COLO829 (cell line): ENCODE data around the gene BAHCC1.

Experiments
- DNase-seq: peaks from one replicate; pipeline ENCODE4 v3.0.0; 2012; ENCODE audit warnings: low spot score

The BAHCC1 gene

DNA sequence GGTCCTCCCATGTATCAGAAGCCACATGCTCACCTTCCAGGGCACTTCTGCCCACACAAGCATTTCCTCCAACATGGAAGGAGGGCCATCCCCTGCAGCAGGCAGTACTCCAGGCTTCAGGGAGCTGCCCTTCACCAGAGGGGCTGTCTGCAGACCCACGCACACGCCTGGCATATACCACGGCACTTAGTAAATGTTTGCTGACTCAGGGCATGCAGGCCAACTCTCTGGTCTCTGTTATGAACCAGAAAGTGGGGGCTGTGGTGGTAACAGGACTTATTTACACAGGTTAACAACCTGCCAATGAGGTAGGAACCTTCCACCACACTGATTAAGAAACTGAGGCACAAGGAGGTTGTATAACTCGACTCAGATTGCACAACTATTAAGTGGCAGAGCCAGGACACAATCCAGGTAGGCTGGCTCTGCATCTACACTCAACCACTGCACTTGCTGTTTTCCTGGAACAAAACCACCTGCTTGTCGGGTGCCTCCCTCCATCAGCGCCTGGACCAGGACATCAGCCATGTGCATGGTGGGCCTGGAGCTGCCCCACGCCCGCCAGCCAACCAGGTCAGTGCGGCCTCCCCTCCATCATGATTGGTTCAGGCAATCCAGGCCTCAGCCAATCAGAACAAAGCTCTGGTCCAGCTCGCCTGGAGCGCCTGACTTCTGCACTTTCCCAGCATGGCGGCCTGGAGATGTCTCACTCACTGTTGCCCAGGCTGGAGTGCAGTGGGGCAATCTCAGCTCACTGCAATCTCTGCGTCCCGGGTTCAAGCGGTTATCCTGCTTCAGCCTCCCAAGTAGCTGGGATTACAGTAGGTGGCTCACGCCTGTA is 98.2 kb downstream of the BAHCC1 start:
- DNase-seq = no peak

DNA sequence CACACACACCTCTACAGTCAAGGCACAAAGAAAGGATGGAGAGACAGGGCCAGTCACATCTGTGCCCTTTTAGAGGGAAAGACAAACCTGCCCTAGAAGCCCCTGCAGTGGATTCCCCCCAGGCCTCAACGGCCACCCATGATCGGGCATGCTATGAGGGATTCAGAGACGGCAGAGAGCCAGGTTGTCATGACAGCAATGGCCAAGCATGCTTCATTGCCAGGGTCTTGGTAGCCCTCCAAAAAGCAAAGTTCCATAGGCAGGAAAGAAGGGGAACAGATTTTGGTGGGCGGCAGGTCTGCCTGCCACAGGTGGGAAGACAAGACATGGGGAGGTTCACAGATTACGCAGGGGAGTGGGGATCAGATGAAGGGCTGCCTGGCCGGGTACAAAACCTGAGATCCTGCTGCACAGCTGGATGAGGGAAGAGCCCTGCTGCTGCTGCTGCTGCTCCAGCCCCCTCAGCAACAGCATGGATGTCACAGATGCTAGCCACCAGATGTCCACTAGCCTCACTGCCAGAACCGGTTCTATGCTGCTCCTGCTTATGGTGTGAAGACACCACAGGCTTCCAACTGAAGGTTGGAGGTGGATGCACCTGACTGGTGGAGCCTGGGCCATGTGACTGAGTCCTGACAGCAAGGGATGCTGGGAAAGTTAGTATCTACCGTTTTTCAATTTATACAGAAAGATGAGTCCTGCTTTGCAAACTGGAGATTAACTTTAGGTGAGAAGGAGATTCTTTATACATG is 99.5 kb downstream of the BAHCC1 start:
- no peak for DNase-seq

DNA sequence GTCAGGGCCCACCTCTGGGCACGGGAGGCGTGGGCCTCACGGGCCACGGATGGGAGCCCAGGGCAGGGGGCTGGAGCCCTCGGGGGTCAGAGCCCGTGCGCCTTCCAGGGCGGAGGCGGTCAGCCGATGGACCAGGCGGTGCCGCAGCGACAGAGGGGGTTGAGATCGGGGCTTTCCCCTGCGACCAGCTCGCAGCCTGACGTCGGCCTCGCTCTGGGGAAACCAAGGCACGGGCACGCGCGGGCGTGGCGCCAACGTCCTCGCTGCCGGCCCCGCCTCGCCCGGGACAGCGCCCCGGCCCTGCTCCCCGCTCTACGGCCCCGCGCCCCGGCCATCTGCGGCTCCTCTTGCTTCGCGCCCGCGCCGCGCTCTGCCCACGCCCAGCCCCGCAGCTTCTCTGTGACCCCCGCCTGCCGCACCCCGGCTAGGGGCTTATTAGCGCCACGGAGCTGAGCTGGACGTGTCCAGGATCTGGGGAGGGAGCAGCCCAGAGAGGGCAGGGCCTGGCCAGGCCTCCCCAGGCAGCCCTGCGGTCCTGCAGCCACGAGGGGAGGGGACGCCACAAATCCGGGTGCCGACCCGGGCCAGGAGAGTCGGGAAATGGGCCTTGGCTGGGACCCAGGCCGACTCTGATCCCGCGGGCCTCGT is 103.8 kb downstream of the BAHCC1 start:
- DNase-seq = no peak

DNA sequence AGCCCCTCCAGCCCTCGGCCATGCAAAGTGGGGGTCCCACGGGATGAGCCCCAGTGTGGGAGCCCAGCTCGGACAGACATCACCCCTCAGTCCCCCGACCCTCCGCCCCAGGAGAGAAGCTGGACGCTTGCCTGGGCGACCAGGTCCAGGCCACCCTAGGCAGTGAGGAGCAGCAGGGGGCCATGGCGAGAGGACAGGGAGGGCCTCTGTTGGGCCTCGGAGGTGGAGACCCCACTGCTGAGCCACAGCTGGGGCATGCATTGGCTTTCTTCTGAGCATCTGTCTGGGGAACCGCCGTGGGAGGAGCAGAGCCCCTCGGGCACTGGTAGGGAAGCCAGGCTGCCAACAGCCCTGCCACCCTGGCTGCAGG is 104.3 kb downstream of the BAHCC1 start:
- DNase-seq = no peak

DNA sequence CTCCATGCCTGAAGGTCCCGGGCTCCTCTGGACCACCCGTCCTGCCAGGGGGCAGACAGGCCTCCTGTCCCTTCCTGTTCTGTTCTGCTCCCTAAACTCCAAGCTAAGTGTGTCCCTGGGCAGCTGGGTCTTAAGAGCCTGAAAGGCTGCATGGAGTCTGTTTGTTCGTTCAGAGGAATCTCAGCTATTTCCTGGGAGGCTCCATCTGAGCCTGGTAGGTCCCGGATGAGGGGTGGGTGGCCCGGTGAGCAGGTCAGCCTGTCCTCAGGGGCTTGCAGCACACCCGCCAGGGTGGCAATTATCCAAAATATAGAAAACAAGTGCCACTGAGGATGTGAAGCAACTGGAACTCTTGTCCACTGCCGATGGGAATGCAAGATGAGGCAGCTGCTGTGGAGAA is 104.8 kb downstream of the BAHCC1 start:
- no peak for DNase-seq

DNA sequence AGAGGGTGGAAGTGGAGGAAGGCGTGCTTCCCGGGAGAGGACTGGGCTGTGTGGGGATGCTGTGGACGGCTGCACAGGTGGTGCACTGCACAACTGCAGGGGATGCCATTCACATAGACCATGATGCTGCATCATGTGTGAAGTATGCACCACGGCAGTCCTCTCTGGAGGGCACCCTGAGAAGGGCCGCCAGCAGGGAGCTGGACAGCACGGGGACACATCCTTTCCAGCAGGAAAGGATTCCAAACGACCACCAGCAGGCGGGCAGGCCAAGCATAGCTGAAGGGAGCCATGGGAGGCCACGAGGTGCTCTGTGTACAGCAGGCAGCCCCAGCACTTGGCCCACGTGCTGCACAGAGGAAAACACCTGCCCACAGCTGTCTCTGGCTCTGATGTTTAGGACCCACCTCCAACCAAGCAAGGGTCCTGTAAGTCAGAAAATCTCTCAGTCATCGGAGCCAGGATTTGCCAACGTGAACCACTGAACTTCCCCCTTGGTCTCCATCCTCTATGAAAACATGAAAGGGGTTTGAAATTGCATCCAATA is 107.3 kb downstream of the BAHCC1 start:
- DNase-seq = no peak

DNA sequence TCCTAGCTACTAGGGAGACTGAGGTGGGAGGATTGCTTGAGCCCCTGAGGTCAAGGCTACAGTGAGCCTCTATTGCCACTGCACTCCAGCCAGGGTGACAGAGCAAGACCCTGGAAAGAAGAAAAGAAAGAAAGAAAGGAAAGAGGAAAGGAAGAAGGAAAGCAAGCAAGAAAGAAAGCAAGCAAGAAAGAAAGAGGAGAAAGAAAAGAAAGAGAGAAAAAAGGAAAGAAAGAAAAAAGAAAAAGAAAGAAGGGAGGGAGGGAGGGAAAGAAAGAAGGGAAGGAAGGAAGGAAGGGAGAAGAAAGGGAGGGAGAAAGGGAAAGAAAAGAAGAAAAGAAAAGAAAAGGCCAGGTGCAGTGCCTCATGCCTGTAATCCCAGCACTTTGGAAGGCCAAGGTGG is 108.4 kb downstream of the BAHCC1 start:
- no peak for DNase-seq

DNA sequence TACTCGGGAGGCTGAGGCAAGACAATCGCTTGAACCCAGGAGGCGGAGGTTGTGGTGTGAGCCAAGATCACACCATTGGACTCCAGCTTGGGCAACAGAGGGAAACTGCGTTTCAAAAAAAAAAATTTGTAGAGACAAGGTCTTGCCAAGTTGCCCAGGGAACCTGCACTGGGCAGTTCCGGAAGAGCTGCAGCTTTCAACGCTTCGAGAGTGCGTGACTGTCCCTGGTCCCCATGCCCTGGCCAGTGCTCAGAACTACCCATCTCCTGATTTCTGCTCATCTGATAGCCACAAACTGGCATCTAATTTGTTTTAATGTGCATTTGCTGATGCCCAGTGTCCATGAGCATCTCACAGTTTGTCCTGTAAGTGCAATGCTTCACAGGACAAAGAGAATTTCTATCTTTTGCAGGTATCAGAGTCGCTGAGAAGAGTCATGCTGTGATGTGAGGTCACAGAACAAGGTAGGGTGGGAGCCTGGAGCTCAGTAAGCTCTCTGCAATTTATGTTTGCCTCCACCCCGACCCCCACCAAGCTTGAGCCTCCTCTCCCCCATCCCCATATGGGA is 113.5 kb downstream of the BAHCC1 start:
- no peak for DNase-seq

DNA sequence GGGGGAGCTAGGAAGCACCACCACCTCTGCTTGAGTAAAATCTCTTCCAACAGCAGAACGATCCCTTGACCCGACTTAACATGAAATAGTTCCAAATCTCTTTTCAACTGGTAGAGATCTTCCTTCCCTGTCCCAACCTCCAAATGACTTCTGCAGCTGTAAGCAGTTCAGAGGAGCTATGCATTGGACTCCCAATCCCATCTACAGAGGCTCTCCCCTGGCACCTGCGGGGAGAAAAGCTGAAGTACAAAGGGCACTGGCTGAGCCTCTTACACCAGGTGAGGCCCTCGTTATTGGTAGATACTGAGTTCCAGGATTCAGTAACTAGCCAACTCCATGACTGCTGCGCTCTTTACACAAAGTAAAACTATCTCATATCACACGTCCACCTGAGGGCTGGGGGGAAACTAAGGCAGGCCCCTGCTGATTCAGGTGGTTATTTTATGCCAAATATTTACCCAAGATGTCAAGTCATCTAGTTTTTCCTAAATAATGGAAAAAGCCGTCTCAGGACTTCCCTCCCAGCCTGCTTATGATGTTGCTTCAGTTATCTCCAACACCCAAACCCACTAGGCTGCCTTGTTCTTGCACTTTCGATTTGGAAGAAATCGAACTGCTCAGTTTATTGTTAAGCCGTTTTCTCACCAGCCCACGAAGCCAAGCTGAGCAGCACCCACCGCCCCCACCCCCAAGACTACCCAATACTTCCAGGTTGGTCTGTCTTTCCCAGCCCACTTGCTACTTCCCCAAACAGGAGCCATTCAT is 114.1 kb downstream of the BAHCC1 start:
- no peak for DNase-seq

DNA sequence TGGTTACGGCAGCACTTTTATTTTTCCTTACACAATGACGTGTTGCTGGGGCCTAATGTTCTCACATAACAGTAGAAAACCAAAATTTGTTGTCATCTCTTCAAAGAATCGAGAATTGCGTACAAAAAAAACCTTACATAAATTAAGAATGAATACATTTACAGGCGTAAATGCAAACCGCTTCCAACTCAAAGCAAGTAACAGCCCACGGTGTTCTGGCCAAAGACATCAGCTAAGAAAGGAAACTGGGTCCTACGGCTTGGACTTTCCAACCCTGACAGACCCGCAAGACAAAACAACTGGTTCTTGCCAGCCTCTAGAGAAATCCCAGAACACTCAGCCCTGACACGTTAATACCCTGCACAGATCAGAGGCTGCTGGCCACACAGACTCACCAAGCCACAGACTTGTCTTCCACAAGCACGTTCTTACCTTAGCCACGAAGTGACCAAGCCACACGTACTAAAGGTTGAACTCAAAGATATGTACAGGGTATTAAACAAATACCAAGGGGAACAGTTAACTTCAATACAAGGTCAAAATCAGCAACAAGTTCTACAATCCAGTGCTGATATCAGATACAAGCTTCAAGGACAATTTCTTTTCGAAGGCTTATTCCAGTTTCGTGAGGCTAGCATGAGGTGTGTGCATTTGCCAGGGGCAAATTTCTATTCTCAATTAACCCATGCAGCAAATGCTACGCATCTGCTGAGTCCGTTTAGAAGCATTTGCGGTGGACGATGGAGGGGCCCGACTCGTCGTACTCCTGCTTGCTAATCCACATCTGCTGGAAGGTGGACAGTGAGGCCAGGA is 114.9 kb downstream of the BAHCC1 start:
- no peak for DNase-seq

DNA sequence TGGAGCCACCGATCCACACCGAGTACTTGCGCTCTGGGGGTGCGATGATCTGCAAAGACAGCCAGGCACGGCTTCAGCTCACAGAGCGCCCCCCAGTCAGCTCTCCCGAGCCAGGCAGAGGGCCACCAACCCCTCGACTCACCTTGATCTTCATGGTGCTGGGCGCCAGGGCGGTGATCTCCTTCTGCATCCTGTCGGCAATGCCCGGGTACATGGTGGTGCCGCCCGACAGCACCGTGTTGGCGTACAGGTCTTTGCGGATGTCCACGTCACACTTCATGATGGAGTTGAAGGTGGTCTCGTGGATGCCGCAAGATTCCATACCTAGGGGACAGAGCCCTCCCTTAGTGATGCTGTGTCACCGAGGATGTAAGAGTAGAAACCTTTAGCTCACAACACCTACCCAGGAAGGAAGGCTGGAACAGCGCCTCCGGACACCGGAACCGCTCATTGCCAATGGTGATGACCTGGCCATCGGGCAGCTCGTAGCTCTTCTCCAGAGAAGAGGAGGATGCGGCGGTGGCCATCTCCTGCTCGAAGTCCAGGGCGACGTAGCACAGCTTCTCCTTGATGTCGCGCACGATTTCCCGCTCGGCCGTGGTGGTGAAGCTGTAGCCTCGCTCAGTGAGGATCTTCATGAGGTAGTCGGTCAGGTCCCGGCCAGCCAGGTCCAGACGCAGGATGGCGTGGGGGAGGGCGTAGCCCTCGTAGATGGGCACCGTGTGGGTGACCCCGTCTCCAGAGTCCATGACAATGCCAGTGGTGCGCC is 115.7 kb downstream of the BAHCC1 start:
- DNase-seq = no peak

DNA sequence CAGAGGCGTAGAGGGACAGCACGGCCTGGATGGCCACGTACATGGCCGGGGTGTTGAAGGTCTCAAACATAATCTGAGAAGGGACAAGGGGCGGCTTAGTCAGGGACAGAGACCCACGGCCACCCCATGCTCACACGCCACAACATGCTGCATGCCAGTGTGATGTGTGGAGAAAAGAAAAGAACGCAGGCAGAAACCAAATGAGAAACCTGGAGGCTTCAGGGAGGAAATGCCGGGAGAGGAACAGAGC is 116.2 kb downstream of the BAHCC1 start:
- no peak for DNase-seq

DNA sequence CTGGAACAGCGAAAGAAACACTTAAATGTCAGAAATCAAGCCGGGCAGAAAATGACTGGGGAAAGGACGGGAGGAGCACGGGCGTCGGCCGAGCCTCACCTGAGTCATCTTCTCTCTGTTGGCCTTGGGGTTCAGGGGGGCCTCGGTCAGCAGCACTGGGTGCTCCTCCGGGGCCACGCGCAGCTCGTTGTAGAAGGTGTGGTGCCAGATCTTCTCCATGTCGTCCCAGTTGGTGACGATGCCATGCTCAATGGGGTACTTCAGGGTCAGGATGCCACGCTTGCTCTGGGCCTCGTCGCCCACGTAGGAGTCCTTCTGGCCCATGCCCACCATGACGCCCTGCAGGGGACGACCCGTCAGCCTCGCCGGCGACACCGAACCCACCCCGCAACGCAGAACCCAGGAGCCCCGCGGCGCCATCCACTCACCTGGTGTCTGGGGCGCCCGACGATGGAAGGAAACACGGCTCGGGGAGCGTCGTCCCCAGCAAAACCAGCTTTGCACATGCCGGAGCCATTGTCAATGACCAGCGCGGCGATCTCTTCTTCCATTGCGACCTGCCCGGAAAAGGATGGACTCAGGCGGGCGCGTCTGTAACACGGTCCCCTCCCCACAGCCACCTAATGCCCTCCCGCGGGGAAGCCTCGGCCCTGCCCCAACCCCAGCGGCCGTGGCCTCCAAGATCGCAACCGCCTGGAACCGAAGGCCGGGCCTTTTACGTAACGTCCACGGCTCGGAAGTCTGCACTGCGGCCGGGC is 116.7 kb downstream of the BAHCC1 start:
- no peak for DNase-seq

DNA sequence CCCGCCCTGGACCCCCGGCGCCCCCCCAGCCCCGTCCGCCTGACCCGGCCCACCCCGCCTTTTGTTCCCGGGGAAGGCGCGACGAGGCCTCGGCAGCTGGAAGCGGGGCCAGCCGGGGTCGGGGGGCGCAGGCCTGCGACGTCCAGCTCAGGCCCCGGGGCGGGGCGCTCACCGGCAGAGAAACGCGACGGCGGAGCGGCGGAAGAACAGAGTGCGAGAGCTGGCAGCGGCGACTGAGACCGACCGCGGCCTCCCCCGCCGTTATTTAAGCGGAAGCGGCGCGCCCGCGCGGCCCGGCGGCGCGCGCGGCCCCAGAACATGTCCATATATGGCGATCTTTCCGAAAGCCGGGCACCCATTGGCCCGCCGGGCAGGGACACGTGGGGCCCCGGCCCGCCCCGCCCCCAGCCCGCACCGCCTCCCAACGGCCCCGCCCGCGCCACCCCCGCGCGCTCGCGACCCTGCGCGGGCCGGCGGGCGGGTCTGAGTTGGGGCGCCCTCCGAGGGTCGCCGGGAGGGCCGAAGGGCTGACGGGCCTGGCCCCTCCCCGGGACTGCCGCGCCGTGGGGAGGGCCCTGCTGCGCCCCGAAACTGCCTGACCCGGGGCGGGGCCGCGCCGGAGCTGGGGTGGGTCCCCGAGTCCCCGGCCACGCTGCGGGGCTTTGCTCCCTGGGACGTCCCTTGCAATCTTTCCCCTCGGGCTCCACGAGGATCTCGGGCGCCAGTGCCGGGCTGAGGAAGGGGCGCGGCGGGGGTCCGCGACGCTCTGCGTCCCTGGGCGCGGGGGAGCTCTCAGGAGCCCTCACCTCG is 117.5 kb downstream of the BAHCC1 start, which contains the start of gene ACTG1:
TSS of gene ACTG1 (minus strand) at position 238 of the 810 bp plus-strand sequence. CDS start 445 bp downstream, outside the sequence.
- peak; percentile 95 for DNase-seq

DNA sequence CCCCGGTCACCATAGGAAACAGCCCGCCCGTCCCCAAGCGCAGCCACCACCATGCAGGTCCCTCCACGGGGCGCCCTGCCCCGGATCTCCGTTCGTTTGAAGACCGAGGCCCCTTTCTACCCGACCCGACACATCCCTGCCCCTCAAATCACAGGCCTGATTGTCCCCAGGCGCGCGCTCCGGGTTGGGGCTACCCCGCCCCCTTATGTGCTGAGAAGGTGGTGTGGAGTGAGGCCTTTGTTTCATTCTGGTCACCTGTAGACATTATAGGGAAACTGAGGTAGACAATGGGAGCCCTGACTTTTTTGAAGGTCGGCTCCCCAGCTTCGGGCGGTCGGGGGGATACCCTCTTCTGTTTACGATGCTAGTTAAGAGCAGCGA is 118.1 kb downstream of the BAHCC1 start:
- peak; percentile 49 for DNase-seq

DNA sequence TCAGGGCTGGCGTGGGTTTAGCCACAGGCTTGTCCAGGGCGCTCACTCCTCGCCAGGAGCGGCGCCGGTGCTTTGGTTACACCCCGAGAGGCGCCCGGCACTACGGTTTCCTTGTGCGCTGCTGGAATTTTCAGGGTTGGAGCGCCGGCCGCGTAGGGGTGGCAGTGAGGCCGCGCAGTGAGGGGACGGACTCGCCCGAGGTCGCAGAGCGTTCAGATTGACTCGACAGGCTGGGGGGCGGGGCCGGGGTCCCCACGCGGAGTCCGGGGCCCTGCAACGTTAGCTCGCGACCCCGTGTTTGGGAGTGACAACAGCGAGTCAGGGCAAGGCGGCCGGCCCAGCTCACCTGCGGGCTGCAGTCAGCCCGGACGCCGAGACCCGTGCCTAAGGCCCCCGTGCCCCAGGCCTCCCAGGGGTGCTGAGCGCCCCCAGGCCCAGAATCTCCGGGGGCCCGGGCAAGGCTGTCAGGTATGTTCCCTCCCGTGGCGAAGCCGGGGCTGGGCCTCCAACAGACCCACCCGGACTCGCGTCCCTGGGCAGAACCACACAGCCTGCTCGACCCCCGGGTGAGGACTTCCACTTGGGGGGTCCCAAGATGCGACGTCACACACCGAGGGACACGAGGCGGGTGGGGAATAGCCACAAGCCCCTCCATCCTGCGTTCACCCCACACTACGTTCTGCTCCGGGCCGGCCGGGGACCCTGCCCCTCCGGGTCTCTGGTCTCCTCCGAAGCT is 118.7 kb downstream of the BAHCC1 start:
- peak; percentile 52 for DNase-seq

DNA sequence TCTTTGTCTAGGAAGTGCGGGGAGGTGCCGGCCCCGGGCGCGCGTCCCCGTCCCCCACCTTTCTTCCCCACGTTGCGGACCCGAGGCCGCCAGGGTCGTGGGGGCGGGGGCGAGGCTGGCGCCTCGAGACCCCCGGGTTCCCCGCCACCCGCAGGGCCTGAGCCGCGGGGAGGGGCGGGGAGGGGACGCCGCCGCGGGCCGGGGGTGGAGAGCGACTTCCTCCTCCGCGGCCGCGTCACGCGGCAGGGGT is 119.2 kb downstream of the BAHCC1 start:
- DNase-seq = no peak
